Activated CD4-positive, alpha-beta T cell treated with anti-CD3 and anti-CD28 coated beads, Interleukin-2, amount 10 ng/mL, durations not matched to agents 7 days and 5 days (primary cell): ENCODE measurements around the gene EPS15. TPM values are rescaled to one million over a fixed set of nuclear protein-coding genes. Genes with fewer than 3 reads are reported as not detected.
"Not testable (repeated sequence)": the region's sequence is repeated elsewhere in the genome, so short reads cannot be mapped to it uniquely, and the experiment has no call there.

ENCODE experiments used
- CTCF ChIA-PET: fragments of 350-600 bp; sonication (Branson Sonifier 250); formaldehyde crosslinking; loops from one replicate; lab custom pipeline; 2021; ENCODE audit warnings: antibody characterized with exemption; lab: Charles Lee
- POLR2A ChIA-PET: fragments of 350-600 bp; sonication (Branson Sonifier 250); formaldehyde crosslinking; loops from one replicate; lab custom pipeline; 2021; ENCODE audit warnings: antibody characterized with exemption; lab: Charles Lee
- DNase-seq: peaks from one replicate; pipeline ENCODE4 v3.0.0-alpha.2; 2020
- H3K27ac Mint-ChIP-seq: one replicate; pipeline ENCODE4 v1.8.0; 2021; ENCODE audit warnings: mild to moderate bottlenecking, moderate library complexity, mixed read lengths
- H3K27me3 Mint-ChIP-seq: one replicate; pipeline ENCODE4 v1.8.0; 2021; ENCODE audit warnings: mixed read lengths
- H3K36me3 Mint-ChIP-seq: one replicate; pipeline ENCODE4 v1.8.0; 2021; ENCODE audit warnings: low read depth, mixed read lengths
- H3K4me1 Mint-ChIP-seq: one replicate; pipeline ENCODE4 v1.8.0; 2021; ENCODE audit warnings: mixed read lengths
- H3K4me3 Mint-ChIP-seq: one replicate; pipeline ENCODE4 v1.8.0; 2021; ENCODE audit warnings: mild to moderate bottlenecking, moderate library complexity, mixed read lengths
- H3K9me3 Mint-ChIP-seq: one replicate; pipeline ENCODE4 v1.8.0; 2021; ENCODE audit warnings: mixed read lengths
- total RNA-seq, 2 experiments: library from RNA; stranded (reverse); gene quantifications; one replicate each; pipeline ENCODE4 v1.2.3, GENCODE V29; 2021

Gene EPS15
- total RNA-seq, 2 experiments from 2014 or later, result 53.9 to 58.8 TPM

DNA sequence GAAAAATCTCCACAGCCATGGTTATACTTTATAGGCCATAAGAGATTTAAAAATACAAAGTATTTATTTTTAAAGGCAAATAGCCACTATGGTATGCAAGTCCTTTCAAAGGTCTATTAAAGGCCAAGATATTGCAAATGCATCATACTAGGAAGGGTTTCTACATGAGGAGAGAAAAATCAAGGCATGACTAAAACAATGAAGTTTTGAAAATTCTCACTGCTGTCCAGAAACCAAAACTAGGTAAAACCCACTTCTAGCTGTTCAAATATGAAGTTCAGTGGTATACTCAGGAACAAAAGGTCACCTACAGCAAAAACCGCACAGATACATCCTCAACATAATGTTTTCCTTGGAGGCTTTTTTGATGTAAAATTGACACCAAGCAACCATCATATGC, 75.0 kb downstream of the EPS15 start:
- peaks cover 32% of the 10 kb centered on the region for H3K36me3 Mint-ChIP-seq
- ChIA-PET POLR2A (no interaction called here), CTCF (interaction anchor here (0.8 to 1.4 kb wide), 4 partner anchors 8 to 38 kb away, joined by 3 to 4 read pairs (median 3); no protein-coding TSS in a partner anchor)
- no peak overlapping the region for H3K4me3 Mint-ChIP-seq
- H3K9me3 Mint-ChIP-seq, result no peaks in the 10 kb centered on the region
- no peak overlapping the region for H3K27ac Mint-ChIP-seq
- peaks cover 29% of the 10 kb centered on the region for H3K4me1 Mint-ChIP-seq
- no peaks in the 10 kb centered on the region for H3K27me3 Mint-ChIP-seq
- DNase-seq, result no peak

DNA sequence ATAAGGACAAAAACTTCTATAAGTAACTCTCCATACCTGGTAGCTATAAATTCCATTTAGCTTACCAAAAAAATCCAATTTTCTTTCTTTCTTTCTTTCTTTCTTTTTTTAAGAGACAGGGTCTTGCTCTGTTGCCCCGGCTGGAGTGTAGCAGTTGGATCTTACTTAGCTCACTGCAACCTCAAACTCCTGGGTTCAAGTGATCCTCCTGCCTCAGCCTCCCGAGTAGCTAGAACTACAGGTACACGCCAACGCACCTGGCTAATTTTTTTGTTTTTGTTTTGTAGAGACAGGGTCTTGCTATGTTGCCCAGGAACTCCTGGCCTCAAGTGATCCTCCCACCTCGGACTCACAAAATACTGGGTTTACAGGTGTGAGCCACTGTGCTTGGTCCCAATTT, 75.5 kb downstream of the EPS15 start:
- Mint-ChIP-seq H3K4me3 (no peak overlapping the region), H3K4me1 (peaks cover 34% of the 10 kb centered on the region), H3K36me3 (peaks cover 36% of the 10 kb centered on the region), H3K27me3 (no peaks in the 10 kb centered on the region), H3K9me3 (no peaks in the 10 kb centered on the region), H3K27ac (no peak overlapping the region)
- ChIA-PET POLR2A (no interaction called here), CTCF (interaction anchor here (1.4 to 1.5 kb wide), 3 partner anchors 9 to 17 kb away, joined by 3 to 4 read pairs (median 3); no protein-coding TSS in a partner anchor)
- no peak for DNase-seq

DNA sequence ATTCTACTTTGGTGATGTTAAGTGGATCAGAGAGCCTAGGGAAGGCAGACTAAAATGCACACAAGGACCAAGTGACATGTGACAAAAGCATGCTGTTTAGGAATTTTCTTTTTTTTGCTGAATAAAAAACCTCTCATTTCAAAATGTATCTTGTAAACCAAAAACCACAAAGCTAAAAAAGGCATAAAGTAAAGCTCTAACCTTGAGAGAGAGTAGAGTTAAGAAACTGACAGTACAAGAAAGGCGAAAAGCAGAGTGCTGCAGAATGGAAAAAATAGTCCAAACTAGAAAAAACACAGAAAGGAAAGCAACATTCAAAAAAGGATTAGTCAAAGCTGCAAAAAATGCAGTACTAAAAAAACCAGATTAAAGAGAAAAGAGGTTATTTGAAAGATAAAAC, 76.5 kb downstream of the EPS15 start:
- DNase-seq, result no peak
- Mint-ChIP-seq H3K4me3 (no peak overlapping the region), H3K27me3 (no peaks in the 10 kb centered on the region), H3K4me1 (peaks cover 32% of the 10 kb centered on the region), H3K27ac (no peak overlapping the region), H3K9me3 (no peaks in the 10 kb centered on the region), H3K36me3 (peaks cover 41% of the 10 kb centered on the region)
- ChIA-PET CTCF (interaction anchor here (1.5 kb wide), 1 partner anchor 13 kb away, joined by 4 read pairs; no protein-coding TSS in a partner anchor), POLR2A (interaction anchor here (0.6 kb wide), 1 partner anchor 952 kb away, joined by 4 read pairs; no protein-coding TSS in a partner anchor)

DNA sequence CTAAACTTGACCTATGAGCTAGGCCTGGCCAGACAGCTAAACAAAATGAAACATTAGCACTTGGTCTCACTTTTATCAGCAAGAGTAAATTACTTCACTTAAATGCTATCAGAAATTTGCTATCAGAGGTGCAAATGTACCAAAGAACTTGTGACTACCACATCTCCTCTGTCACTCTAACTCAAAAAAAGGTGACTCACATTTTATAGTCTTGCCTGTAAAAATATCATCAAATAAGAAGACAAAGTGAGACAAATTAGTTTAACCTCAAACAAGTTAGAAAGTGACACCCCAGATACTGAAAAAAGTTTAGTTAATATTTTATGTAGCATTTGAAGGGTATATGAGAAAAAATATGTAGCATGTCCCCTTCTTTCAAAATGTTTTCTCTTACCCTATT, 76.9 kb downstream of the EPS15 start:
- POLR2A ChIA-PET, result no interaction called here
- H3K4me1 Mint-ChIP-seq, result peaks cover 29% of the 10 kb centered on the region
- H3K9me3 Mint-ChIP-seq, result no peaks in the 10 kb centered on the region
- peaks cover 41% of the 10 kb centered on the region for H3K36me3 Mint-ChIP-seq
- no peak overlapping the region for H3K4me3 Mint-ChIP-seq
- CTCF ChIA-PET, result interaction anchor here (1.5 to 1.7 kb wide), 2 partner anchors 9 to 12 kb away, joined by 4 to 6 read pairs; no protein-coding TSS in a partner anchor
- DNase-seq, result no peak
- H3K27ac Mint-ChIP-seq, result no peak overlapping the region
- no peaks in the 10 kb centered on the region for H3K27me3 Mint-ChIP-seq

DNA sequence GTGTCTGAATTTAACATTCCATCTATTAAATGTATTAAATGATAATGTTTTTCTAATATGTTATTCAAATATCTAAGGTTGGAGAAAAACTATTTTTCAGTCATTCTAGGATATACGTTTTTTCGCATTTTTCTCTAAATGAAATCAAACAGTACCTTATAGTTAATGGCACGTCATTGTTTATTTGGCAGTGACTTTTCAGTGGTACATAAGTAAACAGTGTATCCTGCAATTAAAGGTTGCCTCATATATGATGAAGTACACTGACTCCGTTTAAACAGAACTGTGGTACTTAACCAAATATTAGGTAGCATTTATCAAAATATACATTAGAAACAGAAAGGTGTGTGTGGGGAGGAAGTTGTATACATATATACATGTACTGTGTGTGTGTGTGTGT, 79.2 kb downstream of the EPS15 start:
- Mint-ChIP-seq H3K27me3 (no peaks in the 10 kb centered on the region), H3K27ac (no peak overlapping the region), H3K4me1 (peaks cover 26% of the 10 kb centered on the region), H3K4me3 (no peak overlapping the region), H3K9me3 (no peaks in the 10 kb centered on the region), H3K36me3 (peaks cover 40% of the 10 kb centered on the region)
- ChIA-PET POLR2A (no interaction called here), CTCF (no interaction called here)
- no peak for DNase-seq

DNA sequence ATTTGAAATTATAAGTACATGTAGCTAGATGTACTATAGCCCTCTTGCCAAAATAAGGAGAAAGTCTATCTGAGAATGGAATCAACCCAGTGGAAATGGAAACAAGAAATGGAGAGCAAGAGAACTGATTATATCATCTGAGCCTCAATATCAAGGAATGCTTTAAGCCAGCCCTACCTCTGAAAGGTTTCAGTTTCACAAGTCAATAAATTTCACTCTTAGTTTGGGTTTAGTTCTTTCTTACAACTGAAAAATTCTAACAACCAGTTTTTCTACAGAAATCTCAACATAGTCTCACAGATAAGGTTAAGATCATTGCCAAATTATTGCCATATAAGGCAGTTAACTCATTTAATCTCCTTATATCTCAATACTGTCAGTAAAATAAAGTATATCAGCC, 80.0 kb downstream of the EPS15 start:
- Mint-ChIP-seq H3K36me3 (peaks cover 42% of the 10 kb centered on the region), H3K27me3 (no peaks in the 10 kb centered on the region), H3K9me3 (no peaks in the 10 kb centered on the region), H3K27ac (peak overlapping the region; percentile 52), H3K4me1 (peaks cover 28% of the 10 kb centered on the region), H3K4me3 (no peak overlapping the region)
- ChIA-PET CTCF (no interaction called here), POLR2A (no interaction called here)
- DNase-seq, result no peak

DNA sequence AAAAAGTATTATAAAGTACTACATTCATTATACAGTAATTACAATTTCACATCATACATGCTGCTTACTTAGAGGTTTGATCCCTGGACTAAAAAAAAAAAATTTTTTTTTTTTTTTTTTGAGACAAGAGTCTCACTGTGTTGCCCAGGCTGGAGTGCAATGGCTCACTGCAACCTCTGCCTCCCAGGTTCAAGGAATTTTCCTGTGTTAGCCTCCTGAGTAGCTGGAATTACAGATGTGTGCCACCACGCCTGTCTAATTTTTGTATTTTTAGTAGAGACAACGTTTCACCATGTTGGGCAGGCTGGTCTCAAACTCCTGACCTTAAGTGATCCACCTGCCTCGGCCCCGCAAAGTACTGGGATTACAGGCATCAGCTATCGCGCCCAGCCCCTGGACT, 81.7 kb downstream of the EPS15 start:
- H3K27me3 Mint-ChIP-seq, CTCF ChIA-PET, H3K9me3 Mint-ChIP-seq, DNase-seq, H3K4me3 Mint-ChIP-seq, POLR2A ChIA-PET, H3K27ac Mint-ChIP-seq: not testable (repeated sequence)
- peaks cover 30% of the 10 kb centered on the region for H3K4me1 Mint-ChIP-seq
- H3K36me3 Mint-ChIP-seq, result peaks cover 43% of the 10 kb centered on the region

DNA sequence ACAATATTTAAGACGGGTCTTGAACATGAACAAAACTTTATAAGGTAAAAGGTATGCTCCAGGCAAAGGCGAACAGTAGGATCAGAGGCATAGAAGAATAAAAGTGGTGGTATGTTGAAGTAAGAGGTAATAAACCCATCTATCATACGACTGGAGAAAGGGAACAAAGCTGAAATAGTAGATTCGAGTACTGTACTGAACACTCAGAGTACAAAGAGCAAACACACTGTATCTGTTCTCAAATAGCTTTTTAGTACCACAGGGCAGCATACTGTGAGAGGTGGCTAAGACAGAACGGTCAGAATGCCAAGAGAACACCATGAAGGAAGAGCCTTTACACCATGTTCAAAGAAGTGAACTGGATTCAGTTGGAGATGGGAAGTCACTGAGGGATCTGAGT, 83.2 kb downstream of the EPS15 start:
- POLR2A ChIA-PET, result no interaction called here
- no peak for DNase-seq
- H3K27me3 Mint-ChIP-seq, result no peaks in the 10 kb centered on the region
- no peak overlapping the region for H3K27ac Mint-ChIP-seq
- peaks cover 43% of the 10 kb centered on the region for H3K36me3 Mint-ChIP-seq
- CTCF ChIA-PET, result interaction anchor here (1.5 kb wide), 1 partner anchor 13 kb away, joined by 4 read pairs; no protein-coding TSS in a partner anchor
- peaks cover 29% of the 10 kb centered on the region for H3K4me1 Mint-ChIP-seq
- H3K4me3 Mint-ChIP-seq, result no peak overlapping the region
- no peaks in the 10 kb centered on the region for H3K9me3 Mint-ChIP-seq

DNA sequence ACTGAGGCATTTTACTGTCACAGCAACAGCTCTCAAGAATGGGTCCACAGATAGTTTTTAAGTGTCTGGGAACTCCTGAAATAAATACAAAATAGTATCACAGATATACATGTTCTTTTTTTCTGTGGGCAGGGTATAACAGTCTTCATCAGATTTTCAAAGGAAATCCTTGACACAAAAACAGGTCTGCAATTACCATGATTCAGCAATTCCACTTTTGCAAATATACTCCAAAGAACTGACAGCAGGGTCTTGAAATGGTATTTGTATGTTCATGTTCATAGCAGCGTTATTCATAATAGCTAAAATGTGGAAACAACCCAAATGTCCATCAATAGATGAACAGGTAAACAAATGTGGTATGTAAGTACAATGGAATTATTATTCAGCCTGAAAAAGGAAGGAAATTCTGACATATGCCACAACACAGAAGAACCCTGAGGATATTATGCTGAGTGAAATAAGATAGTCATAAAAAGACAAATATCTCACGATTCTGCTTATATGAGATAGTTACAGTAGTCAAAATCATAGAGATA, 85.0 kb downstream of the EPS15 start:
- POLR2A ChIA-PET, result no interaction called here
- Mint-ChIP-seq H3K27me3 (no peaks in the 10 kb centered on the region), H3K27ac (no peak overlapping the region), H3K4me3 (no peak overlapping the region), H3K4me1 (peaks cover 34% of the 10 kb centered on the region), H3K36me3 (peaks cover 41% of the 10 kb centered on the region), H3K9me3 (no peaks in the 10 kb centered on the region)
- CTCF ChIA-PET, result interaction anchor here (0.6 to 2.0 kb wide), 4 partner anchors 8 to 1241 kb away, joined by 3 to 6 read pairs (median 4); no protein-coding TSS in a partner anchor
- DNase-seq, result no peak

DNA sequence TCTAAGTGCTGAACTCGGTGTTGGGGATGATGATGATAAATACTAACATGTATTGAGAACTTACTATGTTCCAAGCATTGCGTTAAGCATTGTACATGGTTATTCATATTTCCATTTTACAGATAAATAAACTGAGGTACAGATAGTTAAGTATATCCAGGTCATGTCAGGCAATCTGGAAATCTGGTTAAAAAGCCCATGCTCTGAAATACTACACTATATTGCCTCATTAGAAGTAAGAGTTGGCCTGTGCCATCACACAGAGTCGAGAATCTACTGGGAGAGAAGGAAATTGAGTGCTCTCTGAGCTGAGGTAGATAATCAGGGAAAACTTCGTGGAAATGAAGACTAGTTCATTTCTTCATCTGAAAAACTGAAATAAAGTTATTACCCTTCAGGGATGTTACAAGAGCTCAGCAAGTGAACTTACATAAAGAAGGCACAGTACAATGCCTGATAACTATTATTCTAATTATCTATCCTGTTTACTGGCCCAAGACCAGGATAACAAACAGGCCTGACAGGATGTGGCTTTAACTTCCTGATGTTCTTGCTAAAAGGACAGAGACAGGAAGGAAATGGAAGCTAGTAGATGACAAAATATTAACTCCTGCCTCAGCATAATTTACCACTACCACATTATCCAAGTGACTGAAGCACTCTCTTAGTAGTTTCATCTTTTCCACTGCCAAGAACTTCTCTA, 85.6 kb downstream of the EPS15 start:
- Mint-ChIP-seq H3K27me3 (no peaks in the 10 kb centered on the region), H3K4me1 (peaks cover 29% of the 10 kb centered on the region), H3K9me3 (no peaks in the 10 kb centered on the region), H3K4me3 (no peak overlapping the region), H3K27ac (no peak overlapping the region), H3K36me3 (peaks cover 40% of the 10 kb centered on the region)
- ChIA-PET CTCF (interaction anchor here (0.6 to 2.0 kb wide), 4 partner anchors 8 to 1242 kb away, joined by 3 to 6 read pairs (median 4); no protein-coding TSS in a partner anchor), POLR2A (no interaction called here)
- no peak for DNase-seq

DNA sequence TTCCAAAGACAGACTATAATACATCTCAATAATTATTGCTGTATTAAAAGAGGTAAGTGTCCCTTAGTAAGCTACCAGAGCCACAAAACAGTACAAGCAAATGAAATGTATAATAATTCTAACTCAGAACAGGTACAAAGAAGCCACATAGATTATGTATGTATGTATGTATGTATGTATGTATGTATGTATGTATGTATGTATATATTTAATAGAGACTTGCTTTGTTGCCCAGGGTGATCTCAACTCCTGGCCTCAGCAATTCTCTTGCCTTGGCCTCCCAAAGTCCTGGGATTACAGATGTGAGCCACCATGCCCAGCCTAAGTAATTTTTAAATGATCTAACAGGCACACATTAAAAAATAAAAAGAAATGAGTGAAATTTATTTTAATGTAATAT, 86.9 kb downstream of the EPS15 start:
- POLR2A ChIA-PET, result no interaction called here
- H3K36me3 Mint-ChIP-seq, result peaks cover 49% of the 10 kb centered on the region
- no peak for DNase-seq

DNA sequence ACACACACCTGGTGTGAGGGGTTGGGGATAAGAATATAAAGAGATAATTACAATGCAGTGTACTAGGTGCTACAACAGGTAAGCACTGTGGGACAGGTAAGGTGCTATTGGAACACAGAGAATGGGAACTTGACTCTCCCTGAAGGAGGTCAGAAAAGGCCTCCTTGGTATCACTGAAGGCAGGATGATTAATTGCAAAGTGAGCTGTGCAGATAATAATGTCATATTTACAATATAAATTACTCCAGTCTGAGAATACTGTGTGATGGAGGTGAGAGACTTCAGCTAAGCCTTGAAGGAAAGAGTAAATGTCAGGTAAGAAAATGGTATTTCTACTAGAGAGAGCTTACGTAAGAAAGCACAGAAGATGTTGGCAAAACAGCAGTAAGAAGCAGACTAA, 91.6 kb downstream of the EPS15 start:
- H3K27me3 Mint-ChIP-seq, result no peaks in the 10 kb centered on the region
- H3K4me1 Mint-ChIP-seq, result peaks cover 14% of the 10 kb centered on the region
- no peaks in the 10 kb centered on the region for H3K9me3 Mint-ChIP-seq
- POLR2A ChIA-PET, result no interaction called here
- no peak for DNase-seq
- CTCF ChIA-PET, result interaction anchor here (1.0 to 1.2 kb wide), 2 partner anchors 16 to 19 kb away, joined by 3 read pairs; no protein-coding TSS in a partner anchor
- no peak overlapping the region for H3K4me3 Mint-ChIP-seq
- H3K36me3 Mint-ChIP-seq, result peaks cover 52% of the 10 kb centered on the region
- no peak overlapping the region for H3K27ac Mint-ChIP-seq

More for the DNA sequence above, 86.9 kb downstream of the EPS15 start:
- CTCF ChIA-PET, result interaction anchor here (2.0 kb wide), 1 partner anchor 9 kb away, joined by 6 read pairs; no protein-coding TSS in a partner anchor
- H3K27ac Mint-ChIP-seq, result no peak overlapping the region
- no peaks in the 10 kb centered on the region for H3K27me3 Mint-ChIP-seq
- peaks cover 30% of the 10 kb centered on the region for H3K4me1 Mint-ChIP-seq
- no peaks in the 10 kb centered on the region for H3K9me3 Mint-ChIP-seq
- no peak overlapping the region for H3K4me3 Mint-ChIP-seq

DNA sequence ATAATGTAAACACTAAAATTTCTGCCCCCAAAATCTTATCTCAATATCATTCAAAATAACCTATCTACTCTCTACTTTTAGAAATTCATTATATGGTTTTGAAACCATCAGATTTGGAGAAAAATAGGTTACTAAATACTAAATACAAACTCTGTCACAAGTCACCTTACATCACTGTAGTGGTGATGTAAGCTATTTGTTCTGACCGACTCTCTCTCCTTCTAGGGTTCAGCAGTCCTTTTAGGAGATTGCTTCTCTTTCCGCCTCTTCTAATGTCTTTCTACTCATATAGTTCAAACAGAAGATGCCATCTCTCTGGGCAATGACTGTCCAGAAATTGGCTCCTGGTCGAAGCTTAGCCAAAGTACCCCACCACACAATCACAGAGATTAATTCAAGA, 93.1 kb downstream of the EPS15 start:
- Mint-ChIP-seq H3K27ac (no peak overlapping the region), H3K4me1 (peaks cover 13% of the 10 kb centered on the region), H3K4me3 (no peak overlapping the region), H3K27me3 (no peaks in the 10 kb centered on the region), H3K9me3 (no peaks in the 10 kb centered on the region), H3K36me3 (peaks cover 58% of the 10 kb centered on the region)
- POLR2A ChIA-PET, result no interaction called here
- CTCF ChIA-PET, result interaction anchor here (1.2 kb wide), 1 partner anchor 18 kb away, joined by 3 read pairs; no protein-coding TSS in a partner anchor
- no peak for DNase-seq
